GM04503 (cell line): ENCODE results near the gene FAM180A.

ENCODE experiments used
- DNase-seq: peaks from one replicate; pipeline ENCODE4 v3.0.0-alpha.2; 2012; ENCODE audit warnings: low read depth

FAM180A gene

GRCh38 chr7:135771961-135772638 lies 23.5 kb upstream of the FAM180A start:
- no peak for DNase-seq

GRCh38 chr7:135771051-135771450 lies 22.4 kb upstream of the FAM180A start:
- DNase-seq: no peak

- DNase-seq: no peak
Observed at GRCh38 chr7:135770139-135770710, 21.6 kb upstream of the FAM180A start.

- no peak for DNase-seq
Observed at GRCh38 chr7:135769005-135769802, 20.6 kb upstream of the FAM180A start.

GRCh38 chr7:135768467-135768866 lies 19.9 kb upstream of the FAM180A start:
- no peak for DNase-seq

- DNase-seq: no peak
Observed at GRCh38 chr7:135768064-135768463, 19.5 kb upstream of the FAM180A start.

- DNase-seq: no peak
Observed at GRCh38 chr7:135763261-135763660, 14.6 kb upstream of the FAM180A start.

- DNase-seq: no peak
Observed at GRCh38 chr7:135761751-135762488, 13.3 kb upstream of the FAM180A start.

- no peak for DNase-seq
Observed at GRCh38 chr7:135759532-135759931, 10.9 kb upstream of the FAM180A start.

GRCh38 chr7:135758531-135758932 lies 9.9 kb upstream of the FAM180A start:
- no peak for DNase-seq

- no peak for DNase-seq
Observed at GRCh38 chr7:135757719-135758411, 9.3 kb upstream of the FAM180A start.

GRCh38 chr7:135756191-135756590 lies 7.6 kb upstream of the FAM180A start:
- DNase-seq: no peak

- DNase-seq: no peak
Observed at GRCh38 chr7:135755351-135755753, 6.7 kb upstream of the FAM180A start.

GRCh38 chr7:135753616-135754413 lies 5.2 kb upstream of the FAM180A start:
- no peak for DNase-seq

GRCh38 chr7:135747366-135747765 lies 1.2 kb downstream of the FAM180A start:
- DNase-seq: no peak

GRCh38 chr7:135745703-135746312 lies 2.8 kb downstream of the FAM180A start:
- DNase-seq: peak; percentile 95

- DNase-seq: no peak
Observed at GRCh38 chr7:135744938-135745702, 3.5 kb downstream of the FAM180A start.

GRCh38 chr7:135743907-135744731 lies 4.5 kb downstream of the FAM180A start:
- DNase-seq: no peak

GRCh38 chr7:135742371-135742770 lies 6.2 kb downstream of the FAM180A start:
- DNase-seq: no peak
